Middle frontal gyrus (tissue), 1 donor: ENCODE results near the gene ACSM6.

ENCODE experiments used
- DNase-seq: peaks from one replicate; pipeline ENCODE4 v3.0.0-alpha.2; 2015; ENCODE audit warnings: low spot score; ENCODE audit errors: extremely low spot score

Gene ACSM6

GRCh38 chr10:95245425-95246055, 51.5 kb downstream of the ACSM6 start:
- no peak for DNase-seq

- peak; percentile 23 for DNase-seq
These were observed 52.6 kb downstream of the ACSM6 start for GRCh38 chr10:95246582-95247051.

GRCh38 chr10:95247200-95247880, 53.3 kb downstream of the ACSM6 start:
- DNase-seq: no peak

- DNase-seq: no peak
These were observed 54.0 kb downstream of the ACSM6 start for GRCh38 chr10:95247881-95248583.

GRCh38 chr10:95248989-95249388, 55.0 kb downstream of the ACSM6 start:
- no peak for DNase-seq

- no peak for DNase-seq
These were observed 55.4 kb downstream of the ACSM6 start for GRCh38 chr10:95249467-95249866.

GRCh38 chr10:95250856-95251255, 56.8 kb downstream of the ACSM6 start:
- no peak for DNase-seq

- DNase-seq: no peak
These were observed 59.0 kb downstream of the ACSM6 start for GRCh38 chr10:95253007-95253406.

GRCh38 chr10:95253686-95254085, 59.6 kb downstream of the ACSM6 start:
- DNase-seq: no peak

- DNase-seq: no peak
These were observed 60.6 kb downstream of the ACSM6 start for GRCh38 chr10:95254629-95255028.

GRCh38 chr10:95256268-95256667, 62.2 kb downstream of the ACSM6 start:
- no peak for DNase-seq

GRCh38 chr10:95257849-95258248, 63.8 kb downstream of the ACSM6 start:
- DNase-seq: no peak

- no peak for DNase-seq
These were observed 66.4 kb downstream of the ACSM6 start for GRCh38 chr10:95260397-95260881.

- no peak for DNase-seq
These were observed 67.0 kb downstream of the ACSM6 start for GRCh38 chr10:95260909-95261552.

GRCh38 chr10:95261926-95262325, 67.9 kb downstream of the ACSM6 start:
- no peak for DNase-seq

- DNase-seq: no peak
These were observed 68.9 kb downstream of the ACSM6 start for GRCh38 chr10:95262763-95263518.

GRCh38 chr10:95263864-95264226, 69.8 kb downstream of the ACSM6 start:
- DNase-seq: no peak

- DNase-seq: no peak
These were observed 70.4 kb downstream of the ACSM6 start for GRCh38 chr10:95264227-95265051.

- DNase-seq: no peak
These were observed 71.5 kb downstream of the ACSM6 start for GRCh38 chr10:95265572-95265971.

GRCh38 chr10:95266674-95267095, 72.6 kb downstream of the ACSM6 start:
- DNase-seq: no peak
